HepG2 (cell line): ENCODE data around the gene PTH1R. TPM values are rescaled to one million over a fixed set of nuclear protein-coding genes. Genes with fewer than 3 reads are reported as not detected.

ENCODE experiments used
- CENPT ChIP-seq: sonication (generic); formaldehyde crosslinking; IDR thresholded peaks from 2 replicates; pipeline ENCODE4 v1.8.0; 2022; ENCODE audit warnings: low read depth, mild to moderate bottlenecking, moderate library complexity, missing genetic modification reagents
- FOXA3 ChIP-seq: IDR thresholded peaks from 2 replicates; pipeline ENCODE4 v1.6.1; 2016; ENCODE audit warnings: missing genetic modification reagents, missing compliant biosample characterization
- HCFC1 ChIP-seq: fragments of 150-350 bp; IDR thresholded peaks from 2 replicates; pipeline ENCODE4 v1.6.1; 2014; ENCODE audit warnings: low read depth, low read length
- HNF4A ChIP-seq: sonication (generic); formaldehyde crosslinking; IDR thresholded peaks from 2 replicates; pipeline ENCODE4 v1.4.0; 2020; ENCODE audit warnings: missing genetic modification reagents
- IRX3 ChIP-seq: sonication (generic); formaldehyde crosslinking; IDR thresholded peaks from 2 replicates; pipeline ENCODE4 v1.8.1; 2023; ENCODE audit warnings: mild to moderate bottlenecking, low read depth, missing genetic modification reagents, borderline replicate concordance
- JUNB ChIP-seq: sonication (generic); formaldehyde crosslinking; IDR thresholded peaks from 2 replicates; pipeline ENCODE4 v1.8.0; 2022; ENCODE audit warnings: missing genetic modification reagents, mild to moderate bottlenecking, borderline replicate concordance
- KDM5A ChIP-seq: fragments of 200-600 bp; sonication (generic); IDR thresholded peaks from 2 replicates; pipeline ENCODE4 v1.7.0; 2018; ENCODE audit warnings: antibody characterized with exemption, mild to moderate bottlenecking, low read length, borderline replicate concordance
- KMT2B ChIP-seq: IDR thresholded peaks from 2 replicates; pipeline ENCODE4 v1.6.1; 2016; ENCODE audit warnings: missing genetic modification reagents, missing compliant biosample characterization
- LCORL ChIP-seq, 2 experiments: fragments of 450-650 bp in 1 of 2; sonication (generic) in 1 of 2; formaldehyde crosslinking in 1 of 2; IDR thresholded peaks; 2 replicates each; pipeline versions ENCODE4 v1.5.0 to v1.6.1; 2017 to 2020; ENCODE audit warnings: antibody characterized with exemption in 1 of 2, missing genetic modification reagents in 1 of 2
- NR2C2 ChIP-seq: sonication (generic); formaldehyde crosslinking; IDR thresholded peaks from 2 replicates; pipeline ENCODE4 v1.4.0; 2020; ENCODE audit warnings: missing genetic modification reagents, mild to moderate bottlenecking, moderate library complexity, borderline replicate concordance
- SETDB1 ChIP-seq: sonication (generic); formaldehyde crosslinking; IDR thresholded peaks from 2 replicates; pipeline ENCODE4 v1.5.1; 2020; ENCODE audit warnings: missing genetic modification reagents, mild to moderate bottlenecking, borderline replicate concordance
- SKI ChIP-seq: fragments of 450-650 bp; IDR thresholded peaks from one replicate; pipeline ENCODE4 v1.6.1; 2018; ENCODE audit warnings: mild to moderate bottlenecking; ENCODE audit not compliant: partially characterized antibody
- ZMYM2 ChIP-seq: sonication (generic); formaldehyde crosslinking; IDR thresholded peaks from 2 replicates; pipeline ENCODE4 v1.8.0; 2022; ENCODE audit warnings: mild to moderate bottlenecking, missing genetic modification reagents
- ZMYM3 ChIP-seq: sonication (generic); formaldehyde crosslinking; IDR thresholded peaks from 2 replicates; pipeline ENCODE4 v1.5.1; 2020; ENCODE audit warnings: mild to moderate bottlenecking, missing genetic modification reagents
- ZNF24 ChIP-seq: fragments of 450-650 bp; IDR thresholded peaks from 2 replicates; pipeline ENCODE4 v1.6.1; 2017; ENCODE audit warnings: antibody characterized with exemption, mild to moderate bottlenecking
- ZNF644 ChIP-seq: IDR thresholded peaks from 2 replicates; pipeline ENCODE4 v1.6.1; 2016; ENCODE audit warnings: low read depth
- ZNF788 ChIP-seq: sonication (generic); formaldehyde crosslinking; IDR thresholded peaks from 2 replicates; pipeline ENCODE4 v1.5.0; 2020; ENCODE audit warnings: mild to moderate bottlenecking, missing genetic modification reagents, borderline replicate concordance
- polyA plus RNA-seq, 8 experiments: library from polyadenylated mRNA; depleted of rRNA in 3 of 8; stranded (reverse) in 7 of 8; unstranded in 1 of 8; fragments of >200 nt; fragmentation: Illumina TruSeq in 4 of 8; extraction: Trizol in 4 of 8; gene quantifications; 2 replicates each; pipeline versions ENCODE4 v1.2.1 to v1.2.3, GENCODE V29; 2011 to 2016; ENCODE audit warnings: low read depth in 4 of 8, missing spikeins in 1 of 8, mixed read lengths in 1 of 8; ENCODE audit not compliant: insufficient read depth in 1 of 8
- total RNA-seq, 5 experiments: library from RNA; depleted of rRNA; stranded (reverse); fragments of >200 nt; fragmentation: Illumina TruSeq; extraction: Trizol; gene quantifications; 2 replicates each; pipeline ENCODE4 v1.2.3, GENCODE V29; 2016; ENCODE audit warnings: low read depth in 1 of 5
- TF ChIP-seq, protein P1 (sequence below): sonication (generic); formaldehyde crosslinking; IDR thresholded peaks from 2 replicates; pipeline ENCODE4 v1.8.1; 2022; ENCODE audit warnings: mild to moderate bottlenecking, missing genetic modification reagents
- TF ChIP-seq, protein P2 (sequence below): sonication (generic); formaldehyde crosslinking; IDR thresholded peaks from 2 replicates; pipeline ENCODE4 v1.4.0; 2020; ENCODE audit warnings: missing genetic modification reagents
- TF ChIP-seq, protein P3 (sequence below): sonication (generic); formaldehyde crosslinking; IDR thresholded peaks from 2 replicates; pipeline ENCODE4 v1.5.1; 2020; ENCODE audit warnings: missing genetic modification reagents, mild to moderate bottlenecking, borderline replicate concordance
- TF ChIP-seq, protein P4 (sequence below), 2 experiments: IDR thresholded peaks; 2 replicates each; pipeline ENCODE4 v1.6.1; 2011 to 2012; ENCODE audit warnings: low read length in 2 of 2, borderline replicate concordance in 1 of 2, low read depth in 1 of 2, mild to moderate bottlenecking in 1 of 2, moderate library complexity in 1 of 2

Gene PTH1R
- total and polyA plus RNA-seq, 2 of the 13 experiments (the other 11 are each of a cell fraction or from before 2014, with no cell fraction given): not detected

DNA sequence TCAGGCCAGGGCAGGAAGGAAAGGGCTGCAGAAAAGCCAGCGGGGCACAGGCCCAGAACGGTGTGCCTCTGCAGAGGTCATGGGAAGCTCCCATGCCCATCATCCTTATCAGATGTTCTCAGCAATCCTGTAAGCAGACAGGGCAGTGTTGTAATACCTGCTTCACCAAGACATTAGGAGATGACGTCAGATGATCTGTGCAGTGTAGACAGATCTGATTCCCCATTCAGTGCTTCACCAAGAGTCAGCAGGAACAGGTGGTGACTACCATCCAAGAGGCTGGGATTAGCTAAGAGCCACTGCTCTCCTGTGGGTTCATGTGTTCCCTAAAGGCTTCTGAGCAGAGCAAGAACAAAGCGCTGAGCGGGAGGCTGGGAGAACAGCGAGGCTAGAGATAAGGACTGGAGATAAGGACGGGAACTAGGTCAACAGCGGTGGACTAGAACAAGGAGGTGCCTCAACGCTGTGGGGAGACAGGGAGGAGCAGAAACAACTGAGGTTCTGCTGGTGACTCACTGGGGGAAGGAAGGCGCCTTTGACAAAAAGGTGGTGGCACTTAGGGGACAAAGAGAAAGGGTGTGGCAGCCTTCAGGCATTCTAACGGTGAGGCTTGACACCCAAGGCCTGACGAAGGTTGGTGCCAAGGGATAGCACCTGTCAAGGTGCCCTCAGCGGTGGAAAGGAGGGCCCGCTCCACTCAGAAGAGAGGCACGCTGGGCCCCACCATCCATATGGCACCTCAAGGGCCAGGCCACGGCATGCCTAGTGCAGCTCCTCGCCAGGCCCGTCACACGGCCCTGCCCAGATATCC, 70.7 kb downstream of the PTH1R start (continued):
- TF ChIP-seq NR2C2 (CRISPR knock-in tag): no peak; the same call in 1 of the 2 replicates
- TF ChIP-seq LCORL (IDR thresholded peaks at IDR 0.05): no peak
- no peak for TF ChIP-seq LCORL (CRISPR knock-in tag; IDR thresholded peaks at IDR 0.05)
- TF ChIP-seq JUNB (CRISPR knock-in tag): peak; percentile 57; the same call in 1 of the 2 replicates
- TF ChIP-seq ZNF788 (CRISPR knock-in tag): peak; percentile 48; the same call in 1 of the 2 replicates
- TF ChIP-seq, protein P1, sequence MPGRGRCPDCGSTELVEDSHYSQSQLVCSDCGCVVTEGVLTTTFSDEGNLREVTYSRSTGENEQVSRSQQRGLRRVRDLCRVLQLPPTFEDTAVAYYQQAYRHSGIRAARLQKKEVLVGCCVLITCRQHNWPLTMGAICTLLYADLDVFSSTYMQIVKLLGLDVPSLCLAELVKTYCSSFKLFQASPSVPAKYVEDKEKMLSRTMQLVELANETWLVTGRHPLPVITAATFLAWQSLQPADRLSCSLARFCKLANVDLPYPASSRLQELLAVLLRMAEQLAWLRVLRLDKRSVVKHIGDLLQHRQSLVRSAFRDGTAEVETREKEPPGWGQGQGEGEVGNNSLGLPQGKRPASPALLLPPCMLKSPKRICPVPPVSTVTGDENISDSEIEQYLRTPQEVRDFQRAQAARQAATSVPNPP: no peak
- no peak for TF ChIP-seq CENPT
- TF ChIP-seq IRX3: no peak
- TF ChIP-seq, protein P2, sequence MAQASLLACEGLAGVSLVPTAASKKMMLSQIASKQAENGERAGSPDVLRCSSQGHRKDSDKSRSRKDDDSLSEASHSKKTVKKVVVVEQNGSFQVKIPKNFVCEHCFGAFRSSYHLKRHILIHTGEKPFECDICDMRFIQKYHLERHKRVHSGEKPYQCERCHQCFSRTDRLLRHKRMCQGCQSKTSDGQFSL (CRISPR knock-in tag): no peak
- no peak for TF ChIP-seq KDM5A
- no peak for TF ChIP-seq ZNF24
- TF ChIP-seq ZMYM3 (CRISPR knock-in tag): peak; percentile 52; the same call in 1 of the 2 replicates
- no peak for TF ChIP-seq HCFC1
- TF ChIP-seq ZMYM2 (CRISPR knock-in tag): no peak
- TF ChIP-seq, protein P3, sequence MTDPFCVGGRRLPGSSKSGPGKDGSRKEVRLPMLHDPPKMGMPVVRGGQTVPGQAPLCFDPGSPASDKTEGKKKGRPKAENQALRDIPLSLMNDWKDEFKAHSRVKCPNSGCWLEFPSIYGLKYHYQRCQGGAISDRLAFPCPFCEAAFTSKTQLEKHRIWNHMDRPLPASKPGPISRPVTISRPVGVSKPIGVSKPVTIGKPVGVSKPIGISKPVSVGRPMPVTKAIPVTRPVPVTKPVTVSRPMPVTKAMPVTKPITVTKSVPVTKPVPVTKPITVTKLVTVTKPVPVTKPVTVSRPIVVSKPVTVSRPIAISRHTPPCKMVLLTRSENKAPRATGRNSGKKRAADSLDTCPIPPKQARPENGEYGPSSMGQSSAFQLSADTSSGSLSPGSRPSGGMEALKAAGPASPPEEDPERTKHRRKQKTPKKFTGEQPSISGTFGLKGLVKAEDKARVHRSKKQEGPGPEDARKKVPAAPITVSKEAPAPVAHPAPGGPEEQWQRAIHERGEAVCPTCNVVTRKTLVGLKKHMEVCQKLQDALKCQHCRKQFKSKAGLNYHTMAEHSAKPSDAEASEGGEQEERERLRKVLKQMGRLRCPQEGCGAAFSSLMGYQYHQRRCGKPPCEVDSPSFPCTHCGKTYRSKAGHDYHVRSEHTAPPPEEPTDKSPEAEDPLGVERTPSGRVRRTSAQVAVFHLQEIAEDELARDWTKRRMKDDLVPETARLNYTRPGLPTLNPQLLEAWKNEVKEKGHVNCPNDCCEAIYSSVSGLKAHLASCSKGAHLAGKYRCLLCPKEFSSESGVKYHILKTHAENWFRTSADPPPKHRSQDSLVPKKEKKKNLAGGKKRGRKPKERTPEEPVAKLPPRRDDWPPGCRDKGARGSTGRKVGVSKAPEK: 0 out of 2 replicates have a peak, but pooled peaks have one; percentile 21
- TF ChIP-seq SETDB1: no peak
- peak; percentile 64 for TF ChIP-seq SKI
- TF ChIP-seq ZNF644 (CRISPR knock-in tag): peak; percentile 62; the same call in 1 of the 2 replicates
- TF ChIP-seq KMT2B (CRISPR knock-in tag): peak; percentile 35; the same call in 1 of the 2 replicates
- peak; percentile 71 for TF ChIP-seq FOXA3
- TF ChIP-seq HNF4A (CRISPR knock-in tag): peak; percentile 67
- TF ChIP-seq, protein P4, sequence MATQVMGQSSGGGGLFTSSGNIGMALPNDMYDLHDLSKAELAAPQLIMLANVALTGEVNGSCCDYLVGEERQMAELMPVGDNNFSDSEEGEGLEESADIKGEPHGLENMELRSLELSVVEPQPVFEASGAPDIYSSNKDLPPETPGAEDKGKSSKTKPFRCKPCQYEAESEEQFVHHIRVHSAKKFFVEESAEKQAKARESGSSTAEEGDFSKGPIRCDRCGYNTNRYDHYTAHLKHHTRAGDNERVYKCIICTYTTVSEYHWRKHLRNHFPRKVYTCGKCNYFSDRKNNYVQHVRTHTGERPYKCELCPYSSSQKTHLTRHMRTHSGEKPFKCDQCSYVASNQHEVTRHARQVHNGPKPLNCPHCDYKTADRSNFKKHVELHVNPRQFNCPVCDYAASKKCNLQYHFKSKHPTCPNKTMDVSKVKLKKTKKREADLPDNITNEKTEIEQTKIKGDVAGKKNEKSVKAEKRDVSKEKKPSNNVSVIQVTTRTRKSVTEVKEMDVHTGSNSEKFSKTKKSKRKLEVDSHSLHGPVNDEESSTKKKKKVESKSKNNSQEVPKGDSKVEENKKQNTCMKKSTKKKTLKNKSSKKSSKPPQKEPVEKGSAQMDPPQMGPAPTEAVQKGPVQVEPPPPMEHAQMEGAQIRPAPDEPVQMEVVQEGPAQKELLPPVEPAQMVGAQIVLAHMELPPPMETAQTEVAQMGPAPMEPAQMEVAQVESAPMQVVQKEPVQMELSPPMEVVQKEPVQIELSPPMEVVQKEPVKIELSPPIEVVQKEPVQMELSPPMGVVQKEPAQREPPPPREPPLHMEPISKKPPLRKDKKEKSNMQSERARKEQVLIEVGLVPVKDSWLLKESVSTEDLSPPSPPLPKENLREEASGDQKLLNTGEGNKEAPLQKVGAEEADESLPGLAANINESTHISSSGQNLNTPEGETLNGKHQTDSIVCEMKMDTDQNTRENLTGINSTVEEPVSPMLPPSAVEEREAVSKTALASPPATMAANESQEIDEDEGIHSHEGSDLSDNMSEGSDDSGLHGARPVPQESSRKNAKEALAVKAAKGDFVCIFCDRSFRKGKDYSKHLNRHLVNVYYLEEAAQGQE (IDR thresholded peaks at IDR 0.05; ENCODE audit: borderline replicate concordance in 1 of 2, low read depth in 1 of 2, low read length in 2 of 2): no peak
